ENCODE data around the gene LRP1B.

- TF ChIP-seq CTCF (IDR thresholded peaks at IDR 0.05; ENCODE audit: low read depth, low read length, poor library complexity, severe bottlenecking) (no peak), EZH2phosphoT487 (IDR thresholded peaks at IDR 0.05; ENCODE audit: borderline replicate concordance, low read length) (no peak)
These were observed 604.1 kb downstream of the LRP1B start for GRCh38 chr2:141526760-141527159.
